HG02973 (cell line): Measurements from ENCODE around the gene MASP1.

Experiments
- ATAC-seq: cut with Tn5 transposase; IDR thresholded peaks from one replicate; pipeline ENCODE4 v1.9.1; 2021; ENCODE audit warnings: moderate library complexity; ENCODE audit not compliant: unreplicated experiment

The MASP1 gene

DNA sequence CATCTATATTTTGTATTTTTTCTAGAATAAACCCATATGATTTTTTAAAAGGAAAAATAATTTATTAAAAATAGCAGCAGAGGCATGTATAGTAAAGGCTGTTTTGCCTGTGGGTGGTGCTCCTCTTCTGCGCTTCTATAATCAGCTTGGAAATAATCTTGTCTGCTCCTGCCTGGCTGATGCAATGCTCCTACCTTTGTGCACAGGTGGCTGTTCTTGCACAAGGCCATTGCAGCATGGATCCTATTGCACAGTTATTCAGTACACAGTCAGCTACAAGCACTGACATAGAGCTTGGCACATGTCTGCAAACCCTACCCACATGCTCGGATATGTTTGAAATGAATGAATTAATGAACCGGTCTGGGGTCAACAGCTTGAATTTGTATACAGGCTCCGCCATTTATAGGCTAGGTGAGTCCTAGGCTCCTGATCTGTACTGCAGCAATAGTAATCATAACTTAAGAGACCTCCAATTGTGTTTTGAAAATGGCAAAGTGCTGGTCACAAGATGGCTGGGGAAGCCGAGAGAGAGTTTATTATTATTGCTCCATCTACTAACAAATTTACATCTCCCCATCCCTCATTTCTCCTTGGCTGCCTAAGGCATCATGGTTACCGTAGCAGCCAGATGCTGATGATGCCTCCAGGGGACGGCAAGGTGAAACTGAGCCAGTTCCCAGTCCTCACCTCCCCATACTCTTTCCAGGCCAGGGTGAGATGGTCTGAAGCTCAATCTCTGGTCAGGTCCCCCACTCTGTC lies 94.8 kb downstream of the MASP1 start:
- no peak for ATAC-seq

DNA sequence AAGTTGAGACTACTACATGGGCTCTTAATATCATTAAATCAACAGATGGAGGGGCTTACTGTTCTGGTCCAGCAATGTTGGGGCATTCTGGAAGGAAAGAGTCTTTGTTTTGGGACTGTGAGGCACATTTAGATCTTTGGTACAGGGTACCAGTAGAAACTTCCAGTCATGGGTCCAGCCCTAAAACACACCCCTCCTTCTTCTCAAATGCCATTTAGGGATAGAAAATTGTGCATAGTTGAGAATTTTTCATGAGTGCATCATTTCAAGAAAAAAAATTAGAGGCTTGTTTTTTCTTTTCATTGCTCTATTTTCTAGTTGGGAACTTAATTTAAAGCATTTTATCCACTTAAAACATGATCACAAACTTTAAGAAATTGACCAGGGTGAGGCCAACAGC lies 98.4 kb downstream of the MASP1 start:
- no peak for ATAC-seq

GRCh38 chr3:187191271-187191670 lies 100.3 kb downstream of the MASP1 start:
- ATAC-seq: no peak

- no peak for ATAC-seq
Observed at GRCh38 chr3:187188931-187189330, 102.6 kb downstream of the MASP1 start.

DNA sequence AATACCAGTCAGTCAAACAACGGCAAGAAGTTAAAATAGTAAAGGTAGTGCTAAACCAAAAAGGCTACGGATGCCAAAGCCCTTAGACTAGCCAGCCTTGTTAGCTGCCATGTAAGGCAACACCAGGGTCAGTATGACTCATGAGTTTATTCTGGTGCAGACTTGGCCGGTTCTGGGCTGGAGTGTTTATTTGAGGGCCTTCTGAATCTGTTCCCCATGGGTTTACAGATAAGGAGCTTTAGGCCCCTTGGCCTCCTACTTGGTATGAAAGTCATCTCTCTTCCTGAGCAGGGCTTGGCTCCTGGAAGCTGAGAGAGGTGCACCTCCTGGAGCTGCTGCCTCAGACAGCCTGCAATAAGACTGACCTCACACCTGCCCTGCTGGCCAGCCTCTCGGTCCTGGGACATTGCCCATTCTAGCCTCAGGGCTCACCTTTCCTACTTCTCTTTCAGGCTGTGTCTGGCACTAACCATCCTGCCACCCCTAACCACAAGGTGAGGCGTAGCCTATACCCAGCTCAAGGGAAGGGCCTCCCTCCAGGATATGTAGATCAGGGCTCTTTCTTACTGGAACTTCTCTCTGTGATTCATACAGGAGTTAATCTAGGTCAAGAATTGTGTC lies 104.6 kb downstream of the MASP1 start:
- no peak for ATAC-seq

- no peak for ATAC-seq
Observed at GRCh38 chr3:187186375-187186774, 105.2 kb downstream of the MASP1 start.

- ATAC-seq: no peak
Observed at GRCh38 chr3:187185759-187186158, 105.8 kb downstream of the MASP1 start.
